Inflammatory macrophage treated with lipopolysaccharide for 4 hours (primary cell): ENCODE measurements around the gene DDX54.

ENCODE experiments used
- DNase-seq: peaks from one replicate; pipeline ENCODE4 v3.0.0-alpha.2; 2020

DDX54 gene

GRCh38 chr12:113116875-113117274 is 68.4 kb downstream of the DDX54 start:
- DNase-seq: no peak

GRCh38 chr12:113115455-113116126 is 69.7 kb downstream of the DDX54 start:
- DNase-seq: no peak

- no peak for DNase-seq
Observed at GRCh38 chr12:113114447-113115178, 70.7 kb downstream of the DDX54 start.

- no peak for DNase-seq
Observed at GRCh38 chr12:113113397-113113796, 71.9 kb downstream of the DDX54 start.

GRCh38 chr12:113112043-113112899 is 73.0 kb downstream of the DDX54 start:
- DNase-seq: no peak

GRCh38 chr12:113111247-113111646 is 74.0 kb downstream of the DDX54 start:
- no peak for DNase-seq

- DNase-seq: no peak
Observed at GRCh38 chr12:113109872-113110599, 75.2 kb downstream of the DDX54 start.

GRCh38 chr12:113109360-113109759 is 75.9 kb downstream of the DDX54 start:
- DNase-seq: no peak

- no peak for DNase-seq
Observed at GRCh38 chr12:113108308-113108707, 77.0 kb downstream of the DDX54 start.
